ENCODE results near the gene GUCY1A2.

GUCY1A2 gene

GRCh38 chr11:107006076-107006833, 12.0 kb downstream of the GUCY1A2 start:
- no peak overlapping the region for H3K4me3 ChIP-seq (ENCODE audit: low read depth in 1 of 5, low read length in 5 of 5)
- no peaks in the 10 kb centered on the region for H3K36me3 ChIP-seq (ENCODE audit: control insufficient read depth in 5 of 5, insufficient read depth in 5 of 5, low read length in 5 of 5)
- H3K27ac ChIP-seq (ENCODE audit: low read depth, low read length), result no peak overlapping the region
- no peaks in the 10 kb centered on the region for H3K4me1 ChIP-seq (ENCODE audit: control insufficient read depth in 5 of 5, insufficient read depth in 5 of 5, low read length in 5 of 5)
- H3K9ac ChIP-seq (ENCODE audit: low read length in 5 of 5), result no peak overlapping the region
- H3K9me3 ChIP-seq (ENCODE audit: control insufficient read depth in 5 of 5, low read length in 5 of 5), result no peaks in the 10 kb centered on the region
- H3K27me3 ChIP-seq (ENCODE audit: control insufficient read depth in 5 of 5, insufficient read depth in 4 of 5, low read length in 5 of 5), result no peaks in the 10 kb centered on the region

DNA sequence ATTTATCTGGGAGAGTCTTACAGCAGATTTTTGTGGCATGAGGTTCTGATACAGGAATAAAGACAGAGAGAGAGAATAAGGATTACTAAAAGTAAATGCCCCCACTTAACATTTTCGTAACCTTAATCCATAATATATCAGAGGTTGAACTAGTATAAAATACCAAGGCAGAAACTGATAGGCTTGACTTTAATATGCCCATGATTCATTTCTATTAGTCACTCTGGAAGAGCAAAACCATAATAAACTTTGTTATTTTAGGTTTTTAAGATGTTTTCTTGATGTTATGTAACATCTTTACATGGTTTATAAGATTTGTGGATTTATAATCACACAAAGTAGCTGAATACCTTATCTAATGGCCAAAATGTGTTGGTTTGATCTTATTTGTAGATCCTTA, 19.1 kb downstream of the GUCY1A2 start:
- H3K9me3 ChIP-seq (ENCODE audit: control insufficient read depth in 5 of 5, low read length in 5 of 5), result no peaks in the 10 kb centered on the region
- no peaks in the 10 kb centered on the region for H3K27me3 ChIP-seq (ENCODE audit: control insufficient read depth in 5 of 5, insufficient read depth in 4 of 5, low read length in 5 of 5)
- no peaks in the 10 kb centered on the region for H3K4me1 ChIP-seq (ENCODE audit: control insufficient read depth in 5 of 5, insufficient read depth in 5 of 5, low read length in 5 of 5)
- H3K36me3 ChIP-seq (ENCODE audit: control insufficient read depth in 5 of 5, insufficient read depth in 5 of 5, low read length in 5 of 5), result no peaks in the 10 kb centered on the region
- no peak overlapping the region for H3K4me3 ChIP-seq (ENCODE audit: low read depth in 1 of 5, low read length in 5 of 5)
- no peak overlapping the region for H3K27ac ChIP-seq (ENCODE audit: low read depth, low read length)
- no peak overlapping the region for H3K9ac ChIP-seq (ENCODE audit: low read length in 5 of 5)

DNA sequence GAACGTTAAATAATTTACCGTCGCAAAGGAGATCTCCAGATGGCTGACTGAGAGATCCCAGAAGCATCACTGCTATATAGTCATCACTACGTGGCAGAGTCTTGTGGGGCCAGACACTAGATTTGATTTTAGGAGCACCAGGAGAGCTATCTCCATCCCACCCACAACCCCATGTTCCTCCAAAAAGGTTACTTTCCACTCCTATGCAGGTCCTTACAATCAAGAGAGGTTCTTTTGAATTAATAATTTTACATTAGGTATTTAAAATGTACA, 19.4 kb downstream of the GUCY1A2 start:
- no peak overlapping the region for H3K4me3 ChIP-seq (ENCODE audit: low read depth in 1 of 5, low read length in 5 of 5)
- no peaks in the 10 kb centered on the region for H3K4me1 ChIP-seq (ENCODE audit: control insufficient read depth in 5 of 5, insufficient read depth in 5 of 5, low read length in 5 of 5)
- no peak overlapping the region for H3K9ac ChIP-seq (ENCODE audit: low read length in 5 of 5)
- no peak overlapping the region for H3K27ac ChIP-seq (ENCODE audit: low read depth, low read length)
- H3K27me3 ChIP-seq (ENCODE audit: control insufficient read depth in 5 of 5, insufficient read depth in 4 of 5, low read length in 5 of 5), result no peaks in the 10 kb centered on the region
- H3K36me3 ChIP-seq (ENCODE audit: control insufficient read depth in 5 of 5, insufficient read depth in 5 of 5, low read length in 5 of 5), result no peaks in the 10 kb centered on the region
- H3K9me3 ChIP-seq (ENCODE audit: control insufficient read depth in 5 of 5, low read length in 5 of 5), result no peaks in the 10 kb centered on the region

DNA sequence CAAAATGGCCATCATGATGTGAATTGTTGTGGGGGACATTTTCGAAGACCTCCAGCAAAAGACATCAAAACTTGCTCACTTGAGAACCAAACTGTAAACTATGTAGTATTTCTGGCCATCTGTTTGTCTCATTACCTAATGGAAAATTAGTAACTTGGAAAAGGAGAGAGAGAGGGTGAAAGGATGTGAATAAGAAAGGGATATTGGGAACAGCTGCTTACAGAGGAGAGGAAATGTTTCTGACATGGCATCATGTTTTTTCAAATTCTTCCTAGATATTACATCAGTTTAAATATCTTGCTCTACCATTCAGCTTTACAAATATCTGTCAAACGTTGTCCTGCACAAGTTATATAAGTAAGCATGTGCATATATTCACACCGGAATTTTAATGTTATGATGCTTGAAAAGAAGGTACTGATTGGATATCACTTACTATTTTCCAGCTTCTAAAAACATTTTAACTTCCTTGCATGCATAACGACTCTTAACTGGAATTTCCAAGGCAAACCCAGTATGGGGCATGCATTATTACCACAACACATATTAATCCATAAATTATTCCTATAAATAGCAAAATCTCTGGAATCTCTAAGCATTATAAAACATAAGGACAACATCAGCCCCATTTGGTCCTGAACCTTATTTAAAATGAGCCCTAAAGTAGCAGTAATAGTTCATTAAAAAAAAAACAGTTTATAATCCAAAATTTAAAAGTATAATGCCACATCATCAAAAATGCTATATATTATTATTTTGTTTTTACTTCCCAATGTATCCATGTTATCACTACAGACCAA, 20.0 kb downstream of the GUCY1A2 start:
- no peak overlapping the region for H3K9ac ChIP-seq (ENCODE audit: low read length in 5 of 5)
- no peak overlapping the region for H3K27ac ChIP-seq (ENCODE audit: low read depth, low read length)
- H3K36me3 ChIP-seq (ENCODE audit: control insufficient read depth in 5 of 5, insufficient read depth in 5 of 5, low read length in 5 of 5), result no peaks in the 10 kb centered on the region
- H3K4me1 ChIP-seq (ENCODE audit: control insufficient read depth in 5 of 5, insufficient read depth in 5 of 5, low read length in 5 of 5), result no peaks in the 10 kb centered on the region
- H3K27me3 ChIP-seq (ENCODE audit: control insufficient read depth in 5 of 5, insufficient read depth in 4 of 5, low read length in 5 of 5), result no peaks in the 10 kb centered on the region
- no peak overlapping the region for H3K4me3 ChIP-seq (ENCODE audit: low read depth in 1 of 5, low read length in 5 of 5)
- H3K9me3 ChIP-seq (ENCODE audit: control insufficient read depth in 5 of 5, low read length in 5 of 5), result no peaks in the 10 kb centered on the region

DNA sequence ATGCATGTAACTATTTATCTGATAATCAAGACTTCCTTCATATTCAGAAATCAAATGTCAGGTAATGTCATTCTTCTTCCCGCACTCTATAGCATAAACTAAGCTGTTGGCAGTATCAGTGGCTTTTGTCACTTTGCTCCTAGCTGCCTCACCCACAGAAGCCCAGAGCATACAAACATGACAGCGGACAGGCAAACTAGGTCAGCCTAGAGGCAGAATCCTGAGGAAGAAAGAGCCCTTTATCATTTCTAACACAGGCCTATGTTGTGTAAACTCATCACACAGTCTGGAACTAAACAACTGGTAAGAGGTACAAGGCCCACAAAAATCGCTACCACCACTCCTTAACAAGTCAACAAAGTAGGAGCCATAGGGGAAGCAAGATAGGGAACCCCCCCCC, 21.0 kb downstream of the GUCY1A2 start:
- no peak overlapping the region for H3K27ac ChIP-seq (ENCODE audit: low read depth, low read length)
- H3K36me3 ChIP-seq (ENCODE audit: control insufficient read depth in 5 of 5, insufficient read depth in 5 of 5, low read length in 5 of 5), result no peaks in the 10 kb centered on the region
- H3K27me3 ChIP-seq (ENCODE audit: control insufficient read depth in 5 of 5, insufficient read depth in 4 of 5, low read length in 5 of 5), result no peaks in the 10 kb centered on the region
- H3K9me3 ChIP-seq (ENCODE audit: control insufficient read depth in 5 of 5, low read length in 5 of 5), result no peaks in the 10 kb centered on the region
- no peaks in the 10 kb centered on the region for H3K4me1 ChIP-seq (ENCODE audit: control insufficient read depth in 5 of 5, insufficient read depth in 5 of 5, low read length in 5 of 5)
- no peak overlapping the region for H3K4me3 ChIP-seq (ENCODE audit: low read depth in 1 of 5, low read length in 5 of 5)
- H3K9ac ChIP-seq (ENCODE audit: low read length in 5 of 5), result no peak overlapping the region

DNA sequence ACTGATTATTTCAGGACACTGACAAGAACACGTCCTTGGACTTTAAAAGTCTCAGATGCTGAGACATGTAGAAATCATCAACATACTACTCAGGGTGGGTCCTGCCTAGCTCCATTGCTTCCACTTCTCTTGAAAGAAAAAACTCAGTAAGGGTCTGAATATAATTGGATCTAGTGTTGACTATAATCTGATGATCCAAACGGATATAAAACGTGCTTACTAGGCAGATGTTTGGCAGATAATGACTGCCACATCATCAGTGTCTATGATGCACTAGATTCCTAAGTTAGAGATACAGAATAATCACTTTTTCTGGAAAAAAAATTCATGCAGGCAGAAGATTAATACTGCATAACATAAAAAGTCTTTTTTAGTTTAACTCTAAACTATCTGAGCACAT, 21.6 kb downstream of the GUCY1A2 start:
- Histone ChIP-seq H3K27ac (ENCODE audit: low read depth, low read length) (no peak overlapping the region), H3K27me3 (ENCODE audit: control insufficient read depth in 5 of 5, insufficient read depth in 4 of 5, low read length in 5 of 5) (no peaks in the 10 kb centered on the region), H3K9ac (ENCODE audit: low read length in 5 of 5) (no peak overlapping the region), H3K36me3 (ENCODE audit: control insufficient read depth in 5 of 5, insufficient read depth in 5 of 5, low read length in 5 of 5) (no peaks in the 10 kb centered on the region), H3K4me1 (ENCODE audit: control insufficient read depth in 5 of 5, insufficient read depth in 5 of 5, low read length in 5 of 5) (no peaks in the 10 kb centered on the region), H3K4me3 (ENCODE audit: low read depth in 1 of 5, low read length in 5 of 5) (no peak overlapping the region), H3K9me3 (ENCODE audit: control insufficient read depth in 5 of 5, low read length in 5 of 5) (no peaks in the 10 kb centered on the region)

DNA sequence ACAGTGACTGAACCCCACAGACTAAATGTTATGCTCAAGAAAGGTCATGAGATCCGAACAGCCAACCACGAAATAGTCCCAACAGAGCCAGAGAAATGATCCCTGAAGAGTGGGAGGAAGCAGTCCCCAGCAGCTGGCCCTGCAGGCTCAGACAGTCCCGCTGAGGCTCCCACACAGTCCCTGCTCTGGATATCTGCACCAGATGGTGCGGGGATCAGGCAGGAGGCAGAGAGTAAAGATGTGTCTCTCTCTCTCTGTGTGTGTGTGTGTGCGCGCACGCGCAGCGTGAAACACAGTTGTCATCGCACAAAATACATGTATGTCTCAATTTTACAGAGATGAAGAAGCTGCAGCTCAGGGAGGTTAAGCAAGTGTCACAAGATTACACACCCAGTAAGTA, 27.9 kb downstream of the GUCY1A2 start:
- H3K27me3 ChIP-seq (ENCODE audit: control insufficient read depth in 5 of 5, insufficient read depth in 4 of 5, low read length in 5 of 5), result no peaks in the 10 kb centered on the region
- H3K27ac ChIP-seq (ENCODE audit: low read depth, low read length), result no peak overlapping the region
- no peaks in the 10 kb centered on the region for H3K9me3 ChIP-seq (ENCODE audit: control insufficient read depth in 5 of 5, low read length in 5 of 5)
- H3K4me1 ChIP-seq (ENCODE audit: control insufficient read depth in 5 of 5, insufficient read depth in 5 of 5, low read length in 5 of 5), result peaks cover 0 to 5% (median 0%) of the 10 kb centered on the region in 5 donors
- H3K4me3 ChIP-seq (ENCODE audit: low read depth in 1 of 5, low read length in 5 of 5), result no peak overlapping the region
- no peak overlapping the region for H3K9ac ChIP-seq (ENCODE audit: low read length in 5 of 5)
- H3K36me3 ChIP-seq (ENCODE audit: control insufficient read depth in 5 of 5, insufficient read depth in 5 of 5, low read length in 5 of 5), result no peaks in the 10 kb centered on the region

GRCh38 chr11:106989078-106989455, 29.2 kb downstream of the GUCY1A2 start:
- Histone ChIP-seq H3K27ac (ENCODE audit: low read depth, low read length) (peak overlapping the region; percentile 9), H3K36me3 (ENCODE audit: control insufficient read depth in 5 of 5, insufficient read depth in 5 of 5, low read length in 5 of 5) (no peaks in the 10 kb centered on the region), H3K4me1 (ENCODE audit: control insufficient read depth in 5 of 5, insufficient read depth in 5 of 5, low read length in 5 of 5) (peaks cover 0 to 5% (median 0%) of the 10 kb centered on the region in 5 donors), H3K4me3 (ENCODE audit: low read depth in 1 of 5, low read length in 5 of 5) (no peak overlapping the region), H3K27me3 (ENCODE audit: control insufficient read depth in 5 of 5, insufficient read depth in 4 of 5, low read length in 5 of 5) (no peaks in the 10 kb centered on the region), H3K9ac (ENCODE audit: low read length in 5 of 5) (no peak overlapping the region), H3K9me3 (ENCODE audit: control insufficient read depth in 5 of 5, low read length in 5 of 5) (no peaks in the 10 kb centered on the region)

DNA sequence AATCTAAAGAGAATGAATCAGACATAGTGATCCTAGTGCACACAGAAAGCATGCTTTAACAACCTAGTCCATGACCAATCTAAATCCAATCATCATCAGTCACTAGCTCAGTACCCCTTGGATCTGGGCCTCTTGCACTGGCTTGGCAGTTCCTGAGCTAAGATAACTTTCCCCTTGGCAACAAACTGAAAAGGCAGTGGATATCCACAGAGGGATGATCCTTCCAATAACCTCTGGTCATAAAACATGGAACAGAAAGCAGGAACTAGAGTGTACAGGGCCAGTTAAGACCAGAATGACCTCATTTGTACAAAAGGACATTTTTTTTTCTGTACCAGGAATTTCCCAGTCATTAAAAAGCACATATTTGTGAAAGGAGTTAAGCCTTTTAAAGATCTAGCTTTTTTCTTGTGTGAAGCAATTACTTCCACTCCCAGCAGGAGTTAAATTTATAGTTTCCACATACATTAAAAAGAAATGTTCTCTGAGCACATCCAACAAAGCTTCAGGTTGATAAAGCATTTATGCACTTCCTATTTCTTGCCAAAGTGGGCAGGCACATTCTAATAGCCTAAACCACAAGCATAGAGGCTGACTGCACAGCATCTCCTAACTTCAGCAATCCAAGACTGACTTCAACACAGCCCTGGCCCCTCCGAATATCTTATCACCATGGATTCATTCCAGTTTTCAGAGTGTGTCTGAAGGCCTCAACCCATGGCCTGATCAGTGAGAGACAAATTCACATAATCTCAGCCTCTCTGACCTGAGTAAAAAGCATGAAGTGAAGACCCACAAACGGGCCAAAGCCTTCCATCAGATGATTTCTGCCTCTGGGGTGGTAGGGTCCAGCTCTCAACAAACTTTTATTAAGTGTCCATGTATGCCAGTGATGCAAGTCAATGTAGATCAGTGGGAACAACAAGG, 29.9 kb downstream of the GUCY1A2 start:
- Histone ChIP-seq H3K27me3 (ENCODE audit: control insufficient read depth in 5 of 5, insufficient read depth in 4 of 5, low read length in 5 of 5) (no peaks in the 10 kb centered on the region), H3K4me1 (ENCODE audit: control insufficient read depth in 5 of 5, insufficient read depth in 5 of 5, low read length in 5 of 5) (peaks cover 0 to 5% (median 0%) of the 10 kb centered on the region in 5 donors), H3K4me3 (ENCODE audit: low read depth in 1 of 5, low read length in 5 of 5) (no peak overlapping the region), H3K27ac (ENCODE audit: low read depth, low read length) (peak overlapping the region; percentile 9), H3K9me3 (ENCODE audit: control insufficient read depth in 5 of 5, low read length in 5 of 5) (no peaks in the 10 kb centered on the region), H3K9ac (ENCODE audit: low read length in 5 of 5) (no peak overlapping the region), H3K36me3 (ENCODE audit: control insufficient read depth in 5 of 5, insufficient read depth in 5 of 5, low read length in 5 of 5) (no peaks in the 10 kb centered on the region)

DNA sequence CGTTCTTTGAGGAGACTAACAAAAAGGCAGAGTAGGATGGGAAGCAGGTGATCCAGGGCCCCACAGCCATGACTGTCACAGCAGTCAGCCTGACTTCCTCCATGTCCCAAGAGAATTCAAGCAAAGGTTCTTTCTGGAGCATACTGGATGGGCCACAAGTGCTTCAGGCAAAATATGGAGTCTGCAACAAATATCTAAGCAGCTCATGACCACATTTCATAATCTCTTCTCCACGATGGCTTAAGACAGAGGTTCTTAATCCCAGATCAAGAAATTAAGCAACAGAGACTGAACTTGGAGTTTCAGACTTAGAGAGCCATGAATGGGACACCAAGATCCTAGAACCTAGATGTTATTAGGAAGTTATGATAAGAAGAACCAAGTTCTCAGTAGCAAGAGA, 31.6 kb downstream of the GUCY1A2 start:
- Histone ChIP-seq H3K27me3 (ENCODE audit: control insufficient read depth in 5 of 5, insufficient read depth in 4 of 5, low read length in 5 of 5) (no peaks in the 10 kb centered on the region), H3K4me1 (ENCODE audit: control insufficient read depth in 5 of 5, insufficient read depth in 5 of 5, low read length in 5 of 5) (peaks cover 0 to 5% (median 0%) of the 10 kb centered on the region in 5 donors), H3K27ac (ENCODE audit: low read depth, low read length) (no peak overlapping the region), H3K4me3 (ENCODE audit: low read depth in 1 of 5, low read length in 5 of 5) (no peak overlapping the region), H3K36me3 (ENCODE audit: control insufficient read depth in 5 of 5, insufficient read depth in 5 of 5, low read length in 5 of 5) (no peaks in the 10 kb centered on the region), H3K9ac (ENCODE audit: low read length in 5 of 5) (no peak overlapping the region), H3K9me3 (ENCODE audit: control insufficient read depth in 5 of 5, low read length in 5 of 5) (no peaks in the 10 kb centered on the region)

Data from subcutaneous abdominal adipose tissue (tissue), 5 donors.